SIG-M5 treated with dmso at 0.1 percent for 504 hours (cell line): ENCODE results near the gene COPZ1.
"Not testable (repeated sequence)": the region's sequence is repeated elsewhere in the genome, so short reads cannot be mapped to it uniquely, and the experiment has no call there.

ENCODE experiments used
- DNase-seq: peaks from one replicate; lab custom pipeline; 2025; ENCODE audit not compliant: unreplicated experiment; lab: John Stamatoyannopoulos, UW

Gene COPZ1

DNA sequence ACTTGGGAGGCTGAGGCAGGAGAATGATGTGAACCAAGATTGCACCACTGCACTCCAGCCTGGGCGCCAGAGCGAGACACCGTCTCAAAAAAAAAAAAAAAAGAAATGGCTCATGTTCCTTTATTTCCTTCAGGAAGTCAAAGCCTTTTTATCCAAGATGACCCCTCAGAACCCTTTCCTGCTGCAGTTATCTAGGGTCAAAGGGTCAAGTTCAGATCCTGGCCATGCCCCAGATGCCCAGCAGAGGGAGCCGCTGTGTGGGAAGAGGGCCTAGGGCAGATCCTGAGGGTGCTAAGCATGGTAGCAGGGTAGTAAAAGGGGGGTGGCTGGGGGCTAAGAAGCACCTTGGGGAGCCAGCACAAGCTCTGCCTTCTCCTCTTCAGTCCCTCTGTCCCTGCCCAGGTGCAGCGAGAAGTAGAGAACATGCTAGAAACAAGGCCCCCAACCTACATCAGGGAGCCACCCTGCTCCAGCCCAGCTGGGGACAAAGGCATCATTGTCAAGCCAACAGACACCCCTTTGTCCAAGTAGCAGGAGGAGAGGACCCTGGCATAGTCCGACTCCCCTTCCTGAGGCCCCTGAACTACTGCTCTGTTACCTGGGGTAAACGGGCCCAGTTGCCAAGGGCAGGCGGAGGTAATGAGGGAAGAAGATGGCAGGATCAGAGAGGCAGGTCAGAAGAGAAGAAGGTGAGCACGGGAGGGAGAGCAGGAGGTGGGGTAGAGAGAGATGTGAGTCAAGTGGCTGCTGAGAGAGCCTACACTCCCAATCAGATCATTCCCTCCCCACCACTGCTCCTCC, 30.6 kb upstream of the COPZ1 start:
- peak; percentile 63 for DNase-seq

DNA sequence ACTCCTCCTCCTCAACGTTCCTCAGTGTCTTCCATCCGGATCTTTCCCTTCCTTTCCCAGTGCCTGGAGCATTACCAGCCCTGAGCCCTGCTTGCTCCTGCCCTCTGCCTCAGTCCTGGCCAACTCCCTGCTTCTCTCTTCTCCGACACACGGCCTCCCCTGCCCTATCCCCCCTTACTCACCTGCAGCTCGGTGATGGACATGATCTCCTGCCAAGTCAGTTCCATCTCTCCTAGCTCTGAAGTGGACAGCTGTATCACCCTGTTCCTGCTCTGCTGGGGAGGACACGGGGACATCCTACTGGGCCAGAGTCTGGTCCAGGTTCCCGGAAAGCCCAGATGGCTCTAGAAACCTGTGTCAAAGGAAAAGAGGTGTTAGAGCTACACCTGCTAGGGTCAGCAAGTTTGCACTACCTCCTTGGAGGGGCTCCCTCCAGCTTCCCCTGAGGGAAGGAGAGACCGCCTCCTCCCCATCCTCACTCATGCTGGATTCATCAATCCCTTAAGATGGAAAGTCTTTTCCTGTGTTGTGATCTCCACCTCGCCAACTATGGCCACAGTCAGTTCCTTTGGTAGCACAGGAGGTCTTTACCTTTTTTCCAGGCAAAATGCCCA, 29.9 kb upstream of the COPZ1 start:
- DNase-seq = no peak

DNA sequence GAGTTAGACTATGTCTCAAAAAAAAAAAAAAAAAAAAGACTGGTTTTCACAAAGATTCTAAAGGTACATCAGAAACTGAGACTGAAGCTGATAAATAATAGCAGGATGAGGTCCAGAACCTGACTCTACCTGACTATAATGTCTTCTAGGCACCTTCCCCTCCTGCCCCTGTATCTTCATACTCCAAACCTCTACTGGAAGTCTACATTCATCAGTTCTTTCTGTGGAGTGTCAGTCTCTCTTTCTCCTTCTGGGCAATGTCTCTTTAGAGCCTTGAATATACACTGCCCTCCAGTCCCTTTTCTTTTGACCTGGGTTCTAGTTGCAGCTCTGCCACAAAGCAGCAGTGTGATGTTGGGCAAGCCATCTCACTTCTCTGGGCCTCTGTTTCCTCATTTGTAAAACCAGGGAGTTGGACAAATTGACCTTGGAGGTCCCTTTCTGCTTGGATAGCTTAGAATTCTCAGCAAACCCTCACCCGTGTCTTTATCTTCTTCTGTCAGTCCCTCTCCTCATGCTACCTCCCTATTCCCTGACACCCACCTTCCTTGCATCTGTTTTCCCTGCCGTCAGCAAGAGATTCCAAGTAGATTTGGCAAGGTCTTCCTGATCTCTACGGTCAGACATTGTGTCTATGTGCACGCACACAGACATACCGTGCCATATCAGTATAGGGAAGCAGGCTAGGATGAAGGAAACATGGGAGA, 28.4 kb upstream of the COPZ1 start:
- no peak for DNase-seq

DNA sequence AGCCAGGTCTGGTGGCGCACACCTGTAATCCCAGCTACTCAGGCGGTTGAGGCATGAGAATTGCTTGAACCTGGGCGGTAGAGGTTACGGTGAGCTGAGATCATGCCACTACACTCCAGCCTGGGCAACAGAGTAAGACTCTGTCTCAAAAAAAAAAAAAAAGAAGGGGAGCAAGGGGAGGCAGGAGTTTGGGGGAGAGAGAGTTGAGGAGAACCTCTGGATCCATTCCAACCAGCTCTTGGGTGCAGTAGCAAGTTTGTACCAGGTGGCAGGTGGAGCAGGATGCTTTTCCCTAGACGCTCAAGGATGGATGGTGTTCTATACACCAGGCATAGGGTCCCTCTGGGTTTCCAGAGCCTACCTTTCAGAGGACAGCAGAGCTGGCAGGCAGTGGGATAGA, 26.0 kb upstream of the COPZ1 start:
- DNase-seq = no peak

DNA sequence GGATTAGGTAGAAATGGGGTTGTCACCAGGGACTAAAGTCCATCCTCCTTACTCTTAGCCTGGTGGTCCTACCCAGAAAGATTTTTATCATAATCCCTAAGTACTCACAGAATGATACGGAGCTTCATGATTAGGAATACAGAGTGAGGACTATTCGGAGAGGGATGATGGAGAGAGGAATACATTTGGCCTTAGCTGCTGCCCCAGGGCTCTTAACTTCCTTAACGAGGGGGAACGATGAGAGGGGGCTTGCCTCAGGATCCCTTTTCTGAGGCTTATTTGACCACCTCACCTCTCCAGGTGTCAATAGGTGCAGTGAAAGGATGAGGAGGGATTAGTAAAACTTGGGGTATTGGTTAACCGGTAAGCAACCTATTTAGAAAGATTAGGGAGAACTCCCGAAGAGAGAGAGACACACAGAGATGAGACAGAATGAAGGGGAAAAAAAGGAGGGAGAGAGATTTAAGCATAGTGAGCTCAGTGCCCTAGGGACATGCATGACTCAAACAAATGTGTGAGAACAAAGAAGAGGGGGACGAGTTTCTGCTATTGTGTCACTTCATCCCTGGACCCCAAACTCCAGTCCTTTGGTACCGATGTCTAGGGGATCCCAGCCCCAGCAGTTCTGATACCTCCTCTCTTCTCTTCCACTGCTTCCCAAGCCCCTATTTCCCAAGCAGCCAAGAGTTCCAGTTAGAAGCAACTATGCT, 25.3 kb upstream of the COPZ1 start:
- DNase-seq = no peak

DNA sequence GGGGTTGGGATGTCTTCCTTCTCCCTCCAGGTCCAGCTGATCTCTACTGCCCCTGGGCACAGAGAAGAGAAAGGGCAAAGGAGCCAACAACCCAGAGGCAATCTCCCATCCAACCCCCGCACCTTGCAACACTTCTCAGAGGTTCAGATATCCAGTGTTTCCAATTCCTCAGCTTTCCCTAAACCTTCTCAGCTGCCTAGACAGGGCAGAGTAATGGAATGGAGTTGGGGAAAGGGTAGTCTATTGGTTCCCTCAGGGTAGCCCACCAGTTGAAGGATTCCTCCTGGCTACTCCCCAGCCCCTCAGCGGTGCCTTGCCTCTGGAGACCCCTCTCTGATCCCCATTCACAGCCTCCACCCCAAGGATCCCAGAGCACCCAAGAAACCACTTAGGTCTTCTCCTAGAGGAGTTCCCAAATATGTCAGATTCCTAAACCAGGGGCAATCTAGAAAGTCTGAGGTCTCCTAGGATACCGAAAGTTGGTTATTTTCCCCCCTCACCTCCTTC, 24.7 kb upstream of the COPZ1 start:
- no peak for DNase-seq

DNA sequence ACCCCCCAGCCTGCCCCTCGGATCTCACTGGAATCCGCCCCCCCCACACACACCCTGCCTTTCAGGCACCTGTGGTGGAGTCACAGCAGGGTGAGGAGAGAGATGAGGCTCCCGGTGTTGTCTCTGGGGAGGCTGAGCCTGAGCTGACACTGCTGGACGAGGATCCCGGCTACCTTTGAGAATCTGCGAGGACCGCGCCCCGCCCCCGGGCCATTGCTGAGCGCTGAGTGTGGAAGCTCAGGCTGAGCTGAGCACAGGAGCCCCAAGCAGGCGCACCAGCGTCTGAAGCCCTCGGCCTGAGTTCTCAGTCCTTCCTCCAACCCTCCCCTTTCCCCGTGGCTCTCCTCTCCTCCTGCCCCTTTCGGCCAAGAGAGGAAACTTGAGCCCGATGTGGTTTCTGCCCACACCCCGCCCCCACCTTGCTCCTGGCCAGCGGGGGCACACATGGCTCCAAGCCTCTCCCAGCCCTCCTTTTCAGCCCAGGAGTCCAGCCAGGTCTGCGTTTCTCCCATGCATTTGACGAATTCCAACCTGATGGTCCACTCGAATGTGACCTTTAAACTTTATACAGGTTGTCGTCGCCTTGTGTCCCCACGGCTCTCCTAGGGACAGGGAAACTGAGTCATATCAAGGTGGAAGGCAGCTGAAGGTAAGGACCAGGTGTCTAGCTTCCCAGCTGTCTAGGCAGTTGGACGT, 24.1 kb upstream of the COPZ1 start, which contains the start of gene NFE2:
NFE2 (minus strand) TSS at position 284 of the 696 bp plus-strand sequence. CDS start 5,767 bp downstream, outside the sequence.
- DNase-seq = peak; percentile 80

DNA sequence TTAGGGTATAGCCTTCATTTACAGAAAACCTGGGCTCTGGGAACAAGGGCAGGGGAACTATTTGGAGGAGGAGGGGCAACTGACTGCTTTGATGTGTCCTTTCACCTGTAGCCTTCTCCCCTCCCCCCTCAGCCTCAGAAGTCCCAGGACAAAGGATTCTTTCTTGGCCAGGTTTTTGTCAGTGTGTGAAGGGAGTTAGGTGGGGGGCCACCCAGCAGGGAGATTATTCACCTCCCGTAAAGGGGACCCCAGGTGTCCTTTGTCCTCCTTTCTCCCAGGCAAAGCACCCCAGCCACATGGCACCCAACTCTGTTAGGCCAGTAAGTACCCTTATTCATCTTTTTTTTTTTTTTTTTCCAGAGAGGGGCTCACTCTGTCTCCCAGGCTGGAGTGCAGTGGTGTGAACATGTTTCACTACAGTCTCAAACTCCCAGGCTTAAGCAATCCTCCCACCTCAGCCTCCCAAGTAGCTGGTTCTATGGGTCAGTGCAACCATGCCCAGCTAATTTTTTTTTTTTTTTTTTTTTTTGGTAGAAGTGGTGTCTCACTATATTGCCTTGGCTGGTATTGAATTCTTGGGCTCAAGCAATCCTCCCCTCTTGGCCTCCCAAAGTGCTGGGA, 23.4 kb upstream of the COPZ1 start:
- no peak for DNase-seq

DNA sequence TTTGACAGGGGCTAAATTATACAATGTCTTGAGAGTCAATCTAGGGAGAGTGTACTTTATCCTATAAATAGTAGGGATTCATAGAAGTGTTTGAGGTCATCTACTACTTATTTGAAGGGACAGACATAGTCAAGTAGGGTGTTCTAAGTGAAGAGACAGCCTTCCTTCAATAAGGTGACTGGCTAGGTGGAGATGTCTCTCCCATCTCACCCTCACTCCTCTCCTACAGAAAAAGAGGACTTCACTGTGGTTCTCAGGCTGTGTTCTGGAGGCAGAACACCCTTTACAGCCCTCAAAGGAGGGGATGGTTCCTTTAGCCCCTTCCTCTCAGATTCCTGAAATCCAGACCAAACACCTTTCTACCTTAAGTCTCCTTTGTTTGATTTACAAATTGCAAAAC, 21.3 kb upstream of the COPZ1 start:
- no peak for DNase-seq

DNA sequence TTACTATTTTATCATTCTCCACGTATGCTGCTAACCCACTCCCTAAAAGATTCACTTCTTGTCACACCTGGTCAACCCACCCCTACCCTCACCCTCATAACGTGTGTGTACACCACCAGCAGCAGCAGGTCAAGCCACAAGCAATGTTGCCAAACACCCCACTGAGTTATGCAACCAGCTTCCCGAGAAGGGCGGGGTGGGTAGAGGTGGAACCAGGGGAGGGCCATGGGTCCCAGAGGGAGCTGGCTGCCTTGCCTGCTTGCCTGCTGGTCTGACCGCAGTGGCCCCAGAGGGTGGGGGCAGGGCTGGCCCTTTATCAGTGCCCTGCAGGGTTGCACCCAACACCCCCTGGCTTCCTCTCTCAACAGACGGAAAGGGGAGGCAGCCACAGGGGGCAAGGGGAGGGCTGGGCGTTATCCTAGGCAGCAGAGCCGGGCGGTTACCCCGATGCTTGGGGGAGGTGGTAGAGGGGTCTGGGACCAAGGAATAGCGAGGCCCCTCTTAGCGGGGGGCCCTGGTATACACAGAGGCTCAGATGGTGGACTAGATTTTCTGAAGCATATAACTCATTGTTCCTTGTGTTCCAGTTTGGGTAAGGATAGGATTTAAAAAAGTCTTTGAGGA, 20.6 kb upstream of the COPZ1 start:
- DNase-seq = peak; percentile 97

DNA sequence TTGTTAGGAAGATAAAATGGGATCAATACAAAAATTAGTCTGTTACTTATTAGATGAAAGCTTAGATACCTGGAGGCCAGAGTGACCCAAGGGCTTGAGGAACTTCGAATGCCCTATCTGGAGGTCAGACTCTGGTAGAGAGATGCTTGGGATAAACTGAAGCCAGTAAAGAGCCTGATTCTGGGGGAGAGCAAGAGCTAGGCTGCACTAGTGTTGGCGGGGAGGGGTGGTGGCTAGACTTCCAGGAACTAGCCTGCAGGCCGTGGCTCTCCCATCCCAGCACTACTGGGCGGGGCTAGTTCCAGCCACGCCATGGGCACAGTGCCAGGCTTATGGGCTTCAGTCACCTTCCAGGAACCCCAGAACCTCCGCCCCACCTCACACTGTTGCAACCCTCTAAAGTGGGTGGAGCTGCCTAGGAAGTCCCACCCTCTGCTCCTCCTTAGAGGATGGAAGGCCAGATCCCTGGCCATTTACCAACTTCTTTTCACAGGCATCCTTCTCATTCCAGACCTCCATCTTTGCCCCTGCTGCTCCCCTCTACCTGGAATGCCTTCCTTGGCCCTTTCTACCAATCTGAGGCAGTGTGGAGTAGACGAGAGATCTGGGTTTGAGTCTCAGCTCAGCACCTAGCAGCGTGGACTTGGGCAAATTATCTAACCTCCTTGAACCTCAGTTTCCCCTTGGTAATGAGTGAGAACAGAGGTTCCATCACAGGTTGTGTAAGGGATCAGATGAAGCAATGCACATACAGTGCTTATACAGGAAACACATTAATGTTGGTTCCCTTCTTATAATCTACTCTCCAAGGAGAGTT, 17.8 kb upstream of the COPZ1 start:
- peak; percentile 99 for DNase-seq

DNA sequence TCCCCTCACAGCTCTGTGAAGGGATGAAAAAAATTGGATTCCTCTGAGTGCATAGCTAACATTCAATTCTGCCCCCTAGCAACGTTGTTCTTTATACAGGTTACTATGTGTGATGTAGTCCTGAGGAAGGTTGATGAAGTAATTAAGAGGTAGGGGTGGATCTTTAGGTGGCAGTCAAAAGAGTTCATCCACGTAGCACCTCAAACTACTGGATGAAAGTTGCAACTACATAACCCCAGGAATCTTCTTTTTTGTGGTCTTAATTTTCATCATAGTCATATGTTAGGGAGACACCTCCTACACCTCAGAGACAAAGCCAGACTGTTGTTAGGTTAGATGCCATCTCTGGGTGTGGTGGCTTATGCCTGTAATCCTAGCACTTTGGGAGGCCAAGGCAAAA, 13.9 kb upstream of the COPZ1 start:
- DNase-seq = no peak

DNA sequence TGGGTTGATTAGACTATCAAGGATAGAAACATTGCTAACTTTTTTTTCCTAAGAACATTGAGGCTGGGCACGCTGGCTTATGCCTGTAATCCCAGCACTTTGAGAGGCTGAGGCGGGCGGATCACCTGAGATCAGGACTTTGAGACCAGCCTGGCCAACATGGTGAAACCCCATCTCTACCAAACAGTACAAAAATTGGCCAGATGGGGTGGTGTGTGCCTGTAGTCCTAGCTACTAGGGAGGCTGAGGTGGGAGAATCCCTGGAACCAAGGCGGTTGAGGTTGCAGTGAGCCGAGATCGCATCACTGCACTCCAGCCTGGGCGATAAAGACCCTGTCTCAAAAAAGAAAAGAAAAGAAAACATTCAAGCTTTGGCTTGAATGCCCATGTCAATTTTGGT, 12.6 kb upstream of the COPZ1 start:
- DNase-seq = not testable (repeated sequence)

DNA sequence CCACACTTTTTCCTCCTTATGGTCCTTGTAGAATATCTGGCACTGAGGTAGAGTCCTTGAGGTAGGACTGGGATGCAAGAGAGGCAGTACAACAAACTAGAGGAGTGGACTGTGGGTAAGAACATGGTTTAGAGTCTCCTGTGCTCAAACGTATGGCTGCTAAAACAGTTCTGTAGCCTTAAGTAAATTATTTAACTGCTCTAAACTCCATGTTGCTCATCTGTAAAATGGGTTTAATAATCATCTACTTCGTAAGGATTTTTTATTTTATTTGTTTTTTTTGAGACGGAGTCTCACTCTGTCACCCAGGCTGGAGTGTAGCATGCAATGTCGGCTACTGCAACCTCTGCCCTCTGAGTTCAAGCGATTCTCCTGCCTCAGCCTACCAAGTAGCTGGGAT, 3.6 kb upstream of the COPZ1 start:
- no peak for DNase-seq

DNA sequence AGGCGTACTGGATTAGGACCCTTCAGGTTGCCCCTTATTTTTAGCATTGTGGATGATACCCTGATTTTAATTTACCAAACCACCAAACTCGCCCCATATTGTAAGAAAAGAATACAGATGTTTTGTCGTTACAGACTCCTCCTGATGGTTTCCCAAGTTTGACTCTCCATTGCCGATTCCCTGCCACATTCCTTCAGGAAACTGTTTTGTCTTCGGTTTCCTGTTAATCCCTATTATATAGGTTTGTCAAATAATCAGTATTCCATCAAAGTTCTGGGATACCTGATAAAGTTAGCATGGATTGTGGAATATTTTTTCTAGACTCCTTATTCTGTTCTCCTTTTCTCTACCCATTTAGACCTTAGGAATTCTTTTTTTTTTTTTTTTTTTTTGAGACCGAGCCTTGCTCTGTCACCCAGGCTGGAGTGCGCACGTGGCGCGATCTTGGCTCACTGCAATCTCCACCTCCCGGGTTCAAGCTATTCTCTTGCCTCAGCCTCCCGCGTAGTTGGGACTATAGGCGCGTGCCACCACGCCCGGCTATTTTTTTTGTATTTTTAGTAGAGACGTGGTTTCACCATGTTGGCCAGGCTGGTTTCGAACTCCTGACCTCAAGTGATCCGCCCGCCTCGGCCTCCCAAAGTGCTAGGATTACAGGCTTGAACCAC, 645 bp downstream of the COPZ1 start:
- not testable (repeated sequence) for DNase-seq

DNA sequence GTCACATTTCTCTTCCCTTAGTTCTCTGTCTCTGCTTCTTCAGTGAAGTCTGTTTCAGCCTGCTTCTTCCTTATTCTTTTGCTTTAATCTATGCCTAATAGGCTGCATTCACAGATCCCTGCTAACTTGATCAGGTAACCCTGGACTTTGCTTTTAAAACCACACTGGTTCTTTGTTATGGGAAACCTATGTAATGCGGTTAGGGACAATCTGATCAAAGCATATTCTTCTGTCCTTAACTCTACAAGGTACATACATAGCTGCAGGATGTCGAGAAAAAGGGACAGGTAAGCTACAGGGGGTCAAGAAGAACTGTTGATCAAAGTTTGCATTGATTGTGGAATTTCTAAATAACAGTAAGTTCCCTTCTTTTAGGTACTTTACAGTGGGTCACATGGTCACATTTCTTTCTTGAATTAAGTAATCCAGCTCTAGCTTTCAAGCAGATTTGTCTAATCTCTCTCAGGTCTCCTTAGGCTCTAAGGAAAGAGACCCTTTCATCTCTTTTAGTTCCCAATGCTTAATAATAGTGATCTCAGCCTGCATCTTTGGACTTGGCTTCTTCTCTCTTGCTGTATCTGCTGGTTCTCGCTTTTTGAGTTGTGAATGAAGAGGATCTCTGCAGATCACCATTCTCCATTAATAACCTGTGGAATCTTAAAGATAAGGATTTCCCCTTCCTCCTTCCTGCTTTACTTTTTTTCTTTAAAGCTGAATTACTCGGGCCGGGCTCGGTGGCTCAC, 3.8 kb downstream of the COPZ1 start:
- no peak for DNase-seq

DNA sequence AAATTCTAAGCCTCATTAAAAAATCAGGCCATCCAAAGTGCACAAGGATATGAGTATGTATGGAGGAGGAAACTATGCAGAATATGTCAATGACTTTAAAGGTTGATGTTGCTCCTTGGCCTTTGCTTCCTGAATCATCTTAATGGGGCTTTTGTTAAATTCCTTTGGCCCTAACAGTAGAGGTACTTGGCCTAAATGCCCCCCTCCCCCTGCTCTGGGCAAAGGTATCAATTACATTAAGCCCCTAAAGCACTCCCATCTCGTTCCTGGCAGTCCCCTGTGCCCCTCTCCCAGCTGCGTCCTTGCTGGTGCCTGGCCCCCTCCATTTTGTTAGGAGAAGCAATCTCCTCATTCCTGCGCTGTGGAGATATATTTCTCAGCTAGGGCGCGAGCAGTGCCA, 4.8 kb downstream of the COPZ1 start:
- DNase-seq = no peak

DNA sequence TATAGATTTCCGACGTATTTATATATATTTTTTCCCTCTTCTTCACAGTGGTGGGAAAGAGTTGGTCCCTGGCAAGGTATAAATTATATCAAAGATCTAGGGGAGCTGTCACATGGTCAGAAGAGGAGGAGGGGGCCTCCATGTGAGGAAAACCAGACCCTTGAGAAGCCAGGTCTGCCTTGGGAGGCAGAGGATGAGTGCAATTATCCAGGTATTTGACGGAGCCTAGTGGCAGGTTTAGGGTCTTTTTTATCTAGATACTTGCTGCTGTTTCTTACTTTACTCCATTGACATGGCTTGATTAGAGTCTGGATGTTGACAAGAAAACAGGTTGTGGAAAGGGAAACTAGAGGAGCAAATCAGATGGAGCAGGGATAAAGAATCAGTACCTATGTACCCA, 5.5 kb downstream of the COPZ1 start:
- DNase-seq = no peak
